HG02588 (cell line): ENCODE measurements around the gene ZNF552.
"Not testable (repeated sequence)": the region's sequence is repeated elsewhere in the genome, so short reads cannot be mapped to it uniquely, and the experiment has no call there.

Experiments
- ATAC-seq: cut with Tn5 transposase; IDR thresholded peaks from one replicate; pipeline ENCODE4 v1.9.1; 2021; ENCODE audit warnings: mild to moderate bottlenecking, moderate library complexity; ENCODE audit not compliant: unreplicated experiment

Gene ZNF552

GRCh38 chr19:57814505-57815246, at the start of gene ZNF552:
Gene ZNF552, minus strand, starts transcription at chr19:57814913. Its CDS starts 170 bp downstream, at chr19:57814743.
- peak; percentile 73 for ATAC-seq

- ATAC-seq, result not testable (repeated sequence)
Measured at GRCh38 chr19:57862351-57862750, 47.6 kb upstream of the ZNF552 start.

DNA sequence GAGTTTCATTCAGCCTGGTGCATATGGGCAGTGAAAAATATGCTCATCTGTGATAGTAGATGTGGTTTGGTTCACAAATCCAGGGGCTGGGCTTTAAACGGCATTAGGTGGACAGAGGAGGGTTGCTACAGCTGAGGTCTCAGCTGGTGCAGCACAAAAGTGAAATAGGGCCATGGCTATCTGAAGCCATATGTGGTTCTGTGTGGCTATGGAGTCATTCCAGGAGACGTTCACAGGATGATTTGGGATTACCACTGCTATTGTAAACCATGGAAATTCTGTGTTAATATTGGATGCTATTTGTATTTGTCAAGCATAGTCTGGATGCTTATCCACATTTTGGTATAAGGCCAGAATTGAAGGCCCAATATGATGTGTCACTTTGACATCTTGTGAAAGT, 39.4 kb upstream of the ZNF552 start:
- not testable (repeated sequence) for ATAC-seq

DNA sequence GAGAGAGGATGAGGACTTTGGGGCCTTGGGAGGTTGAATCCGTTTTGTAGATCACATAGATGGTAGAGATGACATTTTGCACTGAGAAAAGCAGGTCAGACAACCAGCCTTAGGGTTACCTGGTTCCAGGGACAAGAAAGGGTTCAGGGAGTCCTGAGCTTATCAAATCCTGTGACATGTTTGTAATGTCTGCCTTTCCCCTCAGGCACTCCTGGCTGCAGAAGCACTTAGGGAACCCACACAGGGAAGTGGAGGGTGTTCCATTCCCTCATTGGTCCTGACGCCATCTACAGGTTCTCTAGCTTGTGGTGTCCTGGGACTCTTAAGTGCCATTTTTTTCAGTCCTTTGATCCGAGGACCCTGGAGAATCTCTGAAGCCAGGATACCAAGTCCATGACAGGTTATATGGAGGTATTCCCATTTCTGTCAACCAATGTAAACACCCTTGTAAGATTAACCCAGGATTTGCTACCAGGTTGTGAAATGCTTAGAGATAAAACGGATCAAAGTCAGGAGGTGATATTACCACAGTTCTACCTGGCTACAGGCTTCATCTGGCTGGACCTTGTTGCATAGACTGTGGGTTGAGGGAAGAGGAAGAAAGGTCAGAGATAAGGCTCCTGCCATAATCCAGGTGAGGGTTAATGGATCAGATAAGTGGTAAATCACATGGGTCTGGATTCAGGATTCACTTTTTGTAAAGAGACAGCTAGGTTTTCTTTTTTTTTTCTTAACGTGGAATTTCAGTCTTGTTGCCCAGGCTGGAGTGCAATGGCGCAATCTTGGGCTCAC, 37.3 kb upstream of the ZNF552 start:
- not testable (repeated sequence) for ATAC-seq

- no peak for ATAC-seq
Measured at GRCh38 chr19:57850553-57851017, 35.9 kb upstream of the ZNF552 start.

DNA sequence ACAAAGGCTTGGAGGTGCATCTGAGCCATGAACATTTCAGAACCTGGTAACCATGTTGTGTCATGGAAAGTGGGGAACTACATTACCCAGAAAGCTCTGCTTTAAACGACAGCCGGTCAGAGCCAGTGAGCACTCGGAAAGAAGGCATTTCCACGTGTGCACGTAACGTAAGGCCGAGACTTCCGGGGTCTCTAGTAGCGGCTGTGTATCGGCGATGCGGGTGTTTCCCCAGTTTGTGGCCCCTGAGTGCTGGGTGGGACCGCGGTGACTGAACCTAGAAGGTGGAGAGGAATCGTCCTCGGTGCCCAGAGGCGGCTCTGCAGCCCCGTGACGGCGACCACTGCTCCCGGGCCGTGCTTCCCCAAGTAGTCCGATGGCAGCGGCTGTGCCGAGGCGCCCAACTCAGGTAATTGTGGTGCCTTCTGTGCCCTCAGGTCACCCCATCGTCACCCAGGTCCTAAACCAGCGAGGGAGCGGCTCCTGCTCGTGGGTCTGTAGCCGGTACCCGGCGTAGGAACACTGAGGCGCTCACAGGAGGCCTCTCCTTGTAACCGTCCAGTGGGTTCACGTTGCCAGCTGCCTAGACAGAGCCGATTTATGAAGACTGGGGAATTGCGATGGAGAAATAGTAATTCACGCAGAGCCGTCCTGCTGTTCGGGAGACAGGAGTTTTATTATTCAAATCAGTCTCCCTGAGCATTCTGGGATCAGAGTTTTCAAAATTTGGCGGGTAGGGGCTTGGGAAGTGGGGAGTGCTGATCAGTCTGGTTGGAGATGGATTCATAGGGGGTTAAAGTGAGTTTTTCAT, 35.2 kb upstream of the ZNF552 start, which contains the start of gene ZNF587:
Gene ZNF587, plus strand, starts transcription at position 194 of the 808 bp plus-strand sequence. Its CDS starts 180 bp downstream, at position 374.
- peak; percentile 91 for ATAC-seq

DNA sequence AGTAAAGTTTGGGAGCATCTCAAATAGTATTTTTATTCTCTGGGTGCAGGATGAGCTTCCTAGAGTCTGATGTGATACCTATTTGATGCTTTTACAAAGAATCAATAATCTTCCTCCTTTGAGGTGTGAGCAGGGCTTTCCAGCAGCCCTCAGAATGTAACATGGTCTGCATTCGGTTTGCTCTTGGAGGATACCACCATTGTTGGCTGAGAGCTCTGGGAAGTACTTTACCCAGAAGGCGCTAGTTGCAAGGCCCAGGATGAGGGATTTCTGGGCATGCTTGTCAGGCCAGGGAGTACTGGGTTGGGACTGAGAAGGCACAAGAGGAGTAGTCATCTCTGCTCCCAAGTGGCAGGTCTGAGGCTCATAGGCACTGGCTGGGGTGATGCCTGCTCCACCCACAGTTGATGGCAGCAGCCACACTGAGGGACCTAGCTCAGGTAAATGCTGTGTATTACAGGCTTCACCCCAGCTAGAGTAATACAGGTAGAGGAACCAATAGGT, 34.5 kb upstream of the ZNF552 start:
- peak; percentile 28 for ATAC-seq

- ATAC-seq, result not testable (repeated sequence)
Measured at GRCh38 chr19:57847164-57847563, 32.5 kb upstream of the ZNF552 start.

DNA sequence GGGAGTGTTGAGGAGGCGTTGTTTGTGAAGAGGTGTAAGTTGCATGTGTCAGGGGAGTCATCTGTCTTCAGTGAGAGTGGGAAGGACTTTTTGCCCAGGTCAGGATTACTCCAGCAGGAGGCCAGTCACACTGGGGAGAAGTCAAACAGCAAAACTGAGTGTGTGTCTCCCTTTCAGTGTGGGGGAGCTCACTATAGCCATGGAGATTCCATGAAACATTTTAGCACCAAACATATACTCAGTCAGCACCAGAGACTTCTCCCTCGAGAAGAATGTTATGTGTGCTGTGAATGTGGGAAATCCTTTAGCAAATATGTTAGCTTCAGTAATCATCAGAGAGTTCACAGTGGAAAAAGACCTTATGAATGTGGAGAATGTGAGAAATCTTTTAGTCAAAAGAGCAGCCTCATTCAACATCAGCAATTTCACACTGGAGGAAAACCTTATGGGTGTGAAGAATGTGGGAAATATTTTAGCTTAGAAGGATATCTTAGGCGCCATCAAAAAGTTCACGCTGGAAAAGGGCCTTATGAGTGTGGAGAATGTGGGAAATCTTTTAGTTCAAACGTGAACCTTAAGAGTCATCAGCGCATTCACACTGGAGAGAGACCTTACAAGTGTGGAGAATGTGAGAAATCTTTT, 26.5 kb upstream of the ZNF552 start:
- no peak for ATAC-seq

DNA sequence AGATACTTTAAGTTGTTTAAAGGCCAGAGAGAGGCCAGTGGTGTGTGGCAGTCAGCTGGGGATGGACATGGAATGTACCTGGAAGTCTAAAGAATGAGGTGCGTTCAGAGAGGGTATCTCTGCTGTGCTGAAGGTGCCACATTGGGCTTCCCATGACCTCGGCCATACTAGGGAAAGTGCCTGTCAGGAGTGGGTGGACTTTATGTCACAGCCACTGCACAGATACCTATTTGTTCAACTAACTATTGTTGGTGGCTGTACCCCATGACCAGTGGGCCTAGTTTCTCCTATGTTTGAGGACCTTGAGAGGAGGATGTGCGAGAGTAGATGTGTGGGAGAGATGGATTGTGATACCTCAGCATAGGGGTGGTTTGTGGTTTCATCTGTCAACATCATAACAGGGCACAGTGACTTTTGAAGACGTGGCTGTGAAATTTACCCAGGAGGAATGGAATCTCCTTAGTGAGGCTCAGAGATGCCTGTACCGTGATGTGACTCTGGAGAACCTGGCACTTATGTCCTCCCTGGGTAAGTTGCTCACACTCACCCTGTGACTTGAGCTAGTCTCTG, 24.0 kb upstream of the ZNF552 start:
- not testable (repeated sequence) for ATAC-seq

GRCh38 chr19:57836991-57837390, 22.3 kb upstream of the ZNF552 start:
- not testable (repeated sequence) for ATAC-seq

DNA sequence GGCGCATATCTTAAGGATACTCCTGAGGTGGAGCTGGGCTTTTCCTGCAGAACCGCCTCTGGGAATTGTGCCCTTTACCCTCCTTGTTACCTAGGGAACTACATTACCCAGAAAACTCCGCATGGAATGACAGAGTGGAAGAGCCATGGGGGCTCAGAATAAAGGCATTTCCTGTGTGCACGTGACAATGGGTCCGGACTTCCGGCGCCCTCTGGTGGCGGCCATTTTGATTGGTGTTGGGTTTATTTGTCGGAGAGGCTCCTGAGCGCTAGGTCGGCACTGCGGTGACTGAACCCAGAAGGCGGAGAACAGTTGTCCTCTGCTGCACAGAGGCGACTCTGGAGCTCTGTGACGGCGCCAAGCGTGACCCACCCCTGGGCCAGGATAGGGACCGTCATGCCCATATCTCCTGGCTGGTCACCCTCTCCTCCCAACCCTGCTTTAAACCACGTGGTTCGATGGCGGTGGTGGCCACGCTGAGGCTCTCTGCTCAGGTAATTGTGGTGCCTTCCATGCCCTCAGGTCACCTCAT, 15.4 kb upstream of the ZNF552 start, which contains the start of gene ZNF587B:
Gene ZNF587B, plus strand, starts transcription at position 229 of the 532 bp plus-strand sequence. Its CDS starts 230 bp downstream, at position 459.
- no peak for ATAC-seq

DNA sequence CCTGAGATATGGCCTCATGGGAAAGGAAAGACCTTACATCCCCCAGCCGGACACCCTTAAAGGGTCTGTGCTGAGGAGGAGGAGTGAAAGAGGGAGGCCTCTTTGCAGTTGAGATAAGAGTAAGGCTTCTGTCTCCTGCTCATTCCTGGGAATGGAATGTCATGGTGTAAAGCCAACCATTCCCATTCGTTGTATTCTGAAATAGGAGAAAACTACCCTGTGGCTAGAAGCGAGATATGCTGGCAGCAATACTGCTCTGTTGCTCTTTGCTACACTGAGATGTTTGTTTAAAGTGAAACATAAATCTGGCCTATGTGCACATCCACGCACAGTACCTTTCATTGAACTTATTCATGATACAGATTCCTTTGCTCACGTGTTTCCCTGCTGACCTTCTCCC, 14.6 kb upstream of the ZNF552 start:
- no peak for ATAC-seq

DNA sequence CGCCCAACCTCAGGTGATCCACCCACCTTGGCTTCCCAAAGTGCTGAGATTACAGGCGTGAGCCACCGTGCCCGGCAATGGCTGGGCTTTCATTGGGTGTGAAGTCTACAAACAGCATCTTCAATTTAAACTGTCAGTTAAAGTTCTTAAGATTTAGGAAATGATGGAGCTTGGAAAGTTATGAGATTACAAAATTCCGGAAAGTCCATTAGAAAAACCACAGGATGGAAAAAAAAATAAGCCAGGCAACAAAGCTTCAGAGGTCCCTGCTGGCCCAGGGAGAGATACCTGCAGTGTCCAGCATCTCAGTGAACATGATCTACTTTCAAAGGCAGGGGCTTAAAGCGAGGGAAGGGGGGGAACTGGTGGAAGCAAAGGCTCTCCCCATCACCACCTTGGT, 10.8 kb upstream of the ZNF552 start:
- ATAC-seq, result no peak

- ATAC-seq, result not testable (repeated sequence)
Measured at GRCh38 chr19:57823608-57824007, 8.9 kb upstream of the ZNF552 start.

- ATAC-seq, result not testable (repeated sequence)
Measured at GRCh38 chr19:57823155-57823554, 8.4 kb upstream of the ZNF552 start.

DNA sequence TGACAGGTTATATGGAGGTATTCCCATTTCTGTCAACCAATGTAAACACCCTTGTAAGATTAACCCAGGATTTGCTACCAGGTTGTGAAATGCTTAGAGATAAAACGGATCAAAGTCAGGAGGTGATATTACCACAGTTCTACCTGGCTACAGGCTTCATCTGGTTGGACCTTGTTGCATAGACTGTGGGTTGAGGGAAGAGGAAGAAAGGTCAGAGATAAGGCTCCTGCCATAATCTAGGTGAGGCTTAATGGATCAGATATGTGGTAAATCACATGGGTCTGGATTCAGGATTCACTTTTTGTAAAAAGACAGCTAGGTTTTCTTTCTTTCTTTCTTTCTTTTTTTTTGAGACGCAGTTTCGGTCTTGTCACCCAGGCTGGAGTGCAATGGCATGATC, 6.8 kb upstream of the ZNF552 start:
- ATAC-seq, result not testable (repeated sequence)

DNA sequence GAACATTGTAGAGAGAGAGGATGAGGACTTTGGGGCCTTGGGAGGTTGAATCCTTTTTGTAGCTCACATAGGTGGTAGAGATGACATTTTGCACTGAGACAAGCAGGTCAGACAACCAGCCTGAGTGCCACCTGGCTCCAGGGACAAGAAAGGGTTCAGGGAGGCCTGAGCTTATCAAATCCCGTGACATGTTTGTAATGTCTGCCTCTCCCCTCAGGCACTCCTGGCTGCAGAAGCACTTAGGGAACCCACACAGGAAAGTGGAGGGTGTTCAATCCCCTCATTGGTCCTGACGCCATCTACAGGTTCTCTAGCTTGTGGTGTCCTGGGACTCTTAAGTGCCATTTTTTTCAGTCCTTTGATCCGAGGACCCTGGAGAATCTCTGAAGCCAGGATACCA, 6.4 kb upstream of the ZNF552 start:
- ATAC-seq, result not testable (repeated sequence)

DNA sequence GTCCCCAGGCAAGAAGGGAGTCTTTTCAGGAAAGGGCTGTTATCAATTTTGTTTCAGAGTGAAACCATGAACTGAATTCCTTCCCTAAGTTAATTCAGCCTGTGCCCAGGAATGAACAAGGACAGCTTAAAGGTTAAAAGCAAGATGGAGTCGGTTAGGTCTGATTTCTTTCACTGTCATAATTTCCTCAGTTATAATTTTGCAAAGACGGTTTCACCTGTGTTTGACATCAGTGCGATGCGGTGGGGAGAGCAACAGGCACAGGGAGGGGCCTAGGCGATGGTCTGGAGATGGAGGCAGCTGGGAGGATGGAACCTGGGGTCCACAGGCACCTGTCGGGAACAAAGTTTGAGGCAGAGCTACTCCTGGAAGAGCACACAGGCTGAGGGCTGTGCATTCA, 5.9 kb upstream of the ZNF552 start:
- ATAC-seq, result no peak
